ENCODE data around the gene RACGAP1.
"Not testable (repeated sequence)": the region's sequence is repeated elsewhere in the genome, so short reads cannot be mapped to it uniquely, and the experiment has no call there.

Gene RACGAP1

GRCh38 chr12:50026691-50027090 is 1.4 kb upstream of the RACGAP1 start:
- DNase-seq, result no peak

GRCh38 chr12:50024805-50025186 is 498 bp downstream of the RACGAP1 start:
- DNase-seq, result no peak

GRCh38 chr12:50024227-50024626 is 1.1 kb downstream of the RACGAP1 start:
- DNase-seq, result no peak

- DNase-seq, result no peak
These were observed 2.4 kb downstream of the RACGAP1 start for GRCh38 chr12:50022903-50023302.

GRCh38 chr12:50021031-50021430 is 4.3 kb downstream of the RACGAP1 start:
- DNase-seq, result no peak

GRCh38 chr12:50019524-50019923 is 5.8 kb downstream of the RACGAP1 start:
- DNase-seq, result no peak

GRCh38 chr12:50018968-50019367 is 6.3 kb downstream of the RACGAP1 start:
- DNase-seq, result no peak

- DNase-seq, result no peak
These were observed 7.1 kb downstream of the RACGAP1 start for GRCh38 chr12:50018154-50018553.

GRCh38 chr12:50017641-50018040 is 7.7 kb downstream of the RACGAP1 start:
- DNase-seq, result no peak

- DNase-seq, result no peak
These were observed 8.5 kb downstream of the RACGAP1 start for GRCh38 chr12:50016501-50017475.

- no peak for DNase-seq
These were observed 11.0 kb downstream of the RACGAP1 start for GRCh38 chr12:50014342-50014741.

- no peak for DNase-seq
These were observed 11.7 kb downstream of the RACGAP1 start for GRCh38 chr12:50013361-50014147.

GRCh38 chr12:50006754-50007442 is 18.4 kb downstream of the RACGAP1 start:
- DNase-seq, result no peak

- DNase-seq, result no peak
These were observed 19.0 kb downstream of the RACGAP1 start for GRCh38 chr12:50006280-50006679.

- DNase-seq, result no peak
These were observed 20.1 kb downstream of the RACGAP1 start for GRCh38 chr12:50005175-50005574.

- DNase-seq, result no peak
These were observed 20.6 kb downstream of the RACGAP1 start for GRCh38 chr12:50004696-50005095.

- DNase-seq, result no peak
These were observed 21.7 kb downstream of the RACGAP1 start for GRCh38 chr12:50003595-50003994.

GRCh38 chr12:49998453-49998852 is 26.8 kb downstream of the RACGAP1 start:
- no peak for DNase-seq

GRCh38 chr12:49990273-49990672 is 35.0 kb downstream of the RACGAP1 start:
- no peak for DNase-seq

- DNase-seq, result not testable (repeated sequence)
These were observed 35.9 kb downstream of the RACGAP1 start for GRCh38 chr12:49989400-49989799.

GRCh38 chr12:49987625-49988303 is 37.5 kb downstream of the RACGAP1 start:
- no peak for DNase-seq

- DNase-seq, result not testable (repeated sequence)
These were observed 38.8 kb downstream of the RACGAP1 start for GRCh38 chr12:49986476-49986875.

- no peak for DNase-seq
These were observed 39.3 kb downstream of the RACGAP1 start for GRCh38 chr12:49985981-49986380.
